ENCODE measurements around the gene SCN8A.

The SCN8A gene

GRCh38 chr12:51850081-51850964 is 259.3 kb downstream of the SCN8A start:
- no peak for DNase-seq (ENCODE audit: low read depth, low spot score)

- no peak for DNase-seq (ENCODE audit: low read depth, low spot score)
These were observed 259.9 kb downstream of the SCN8A start for GRCh38 chr12:51850965-51851299.

- DNase-seq (ENCODE audit: low read depth, low spot score), result no peak
These were observed 260.5 kb downstream of the SCN8A start for GRCh38 chr12:51851413-51852124.

GRCh38 chr12:51852404-51853137 is 261.5 kb downstream of the SCN8A start:
- no peak for DNase-seq (ENCODE audit: low read depth, low spot score)

- DNase-seq (ENCODE audit: low read depth, low spot score), result no peak
These were observed 264.8 kb downstream of the SCN8A start for GRCh38 chr12:51855586-51856428.

GRCh38 chr12:51860986-51861385 is 270.0 kb downstream of the SCN8A start:
- no peak for DNase-seq (ENCODE audit: low read depth, low spot score)
